Midbrain (tissue), 1 donor: ENCODE data around the gene ZSCAN22.
"Not testable (repeated sequence)": the region's sequence is repeated elsewhere in the genome, so short reads cannot be mapped to it uniquely, and the experiment has no call there.

Source experiments
- DNase-seq: peaks from one replicate; lab custom pipeline; 2025; lab: John Stamatoyannopoulos, UW

Gene ZSCAN22

GRCh38 chr19:58318297-58318696, 8.5 kb upstream of the ZSCAN22 start:
- DNase-seq = no peak

- no peak for DNase-seq
Observed at GRCh38 chr19:58319241-58319640, 7.6 kb upstream of the ZSCAN22 start.

- no peak for DNase-seq
Observed at GRCh38 chr19:58325311-58326022, 1.3 kb upstream of the ZSCAN22 start.

- DNase-seq = no peak
Observed at GRCh38 chr19:58326501-58326913, 287 bp upstream of the ZSCAN22 start.

- no peak for DNase-seq
Observed at GRCh38 chr19:58328999-58329398, 2.2 kb downstream of the ZSCAN22 start.

- peak; percentile 84 for DNase-seq
Observed at GRCh38 chr19:58330458-58330857, 3.7 kb downstream of the ZSCAN22 start.

GRCh38 chr19:58332697-58333096, 5.9 kb downstream of the ZSCAN22 start:
- no peak for DNase-seq

- DNase-seq = no peak
Observed at GRCh38 chr19:58334691-58335249, 8.0 kb downstream of the ZSCAN22 start.

- no peak for DNase-seq
Observed at GRCh38 chr19:58335630-58336029, 8.8 kb downstream of the ZSCAN22 start.

- no peak for DNase-seq
Observed at GRCh38 chr19:58336216-58336615, 9.4 kb downstream of the ZSCAN22 start.

GRCh38 chr19:58336820-58337219, 10.0 kb downstream of the ZSCAN22 start:
- no peak for DNase-seq

- no peak for DNase-seq
Observed at GRCh38 chr19:58338336-58338735, 11.5 kb downstream of the ZSCAN22 start.

- DNase-seq = no peak
Observed at GRCh38 chr19:58338825-58339558, 12.2 kb downstream of the ZSCAN22 start.

GRCh38 chr19:58345558-58345957, 18.8 kb downstream of the ZSCAN22 start:
- no peak for DNase-seq

- DNase-seq = peak; percentile 67
Observed at GRCh38 chr19:58346961-58347929, 20.5 kb downstream of the ZSCAN22 start.

GRCh38 chr19:58348080-58348479, 21.3 kb downstream of the ZSCAN22 start:
- DNase-seq = not testable (repeated sequence)

GRCh38 chr19:58349590-58349989, 22.8 kb downstream of the ZSCAN22 start:
- DNase-seq = no peak

- DNase-seq = no peak
Observed at GRCh38 chr19:58350001-58350861, 23.4 kb downstream of the ZSCAN22 start.

- no peak for DNase-seq
Observed at GRCh38 chr19:58350871-58351557, 24.2 kb downstream of the ZSCAN22 start.

GRCh38 chr19:58351558-58351878, 24.7 kb downstream of the ZSCAN22 start:
- no peak for DNase-seq
